ENCODE results near the gene KIF5A. TPM values are rescaled to one million over a fixed set of nuclear protein-coding genes. Genes with fewer than 3 reads are reported as not detected.

Gene KIF5A
- polyA plus RNA-seq, 3 donors = 0.01 TPM; not detected in 2

- H3K9me3 Mint-ChIP-seq = no peaks in the 10 kb centered on the region
- no peak for TF ChIP-seq CTCF (IDR thresholded peaks at IDR 0.05)
- H3K27ac Mint-ChIP-seq = peak overlapping the region in 2 of 7 donors; percentile 18 to 46
- H3K36me3 ChIP-seq (replicated peaks in 1 of 2; ENCODE audit: control insufficient read depth in 1 of 2, insufficient read depth in 2 of 2, low read length in 2 of 2) = peaks cover 74 to 93% of the 10 kb centered on the region in 2 donors
- H3K27me3 Mint-ChIP-seq (ENCODE audit: low read depth in 3 of 3) = no peaks in the 10 kb centered on the region
- no peaks in the 10 kb centered on the region for H3K4me1 Mint-ChIP-seq
- H3K4me1 ChIP-seq (ENCODE audit: control insufficient read depth in 1 of 2, insufficient read depth in 2 of 2, low read length in 2 of 2) = no peaks in the 10 kb centered on the region
- H2AFZ ChIP-seq (ENCODE audit: insufficient read depth, low read depth, low read length, poor library complexity, severe bottlenecking) = no peak overlapping the region
- H3K9me3 ChIP-seq (replicated peaks in 1 of 2; ENCODE audit: control insufficient read depth in 1 of 2, insufficient read depth in 1 of 2, low read length in 2 of 2) = no peaks in the 10 kb centered on the region
- no peak overlapping the region for H3K4me2 ChIP-seq (replicated peaks; ENCODE audit: extremely low read depth, low read length, poor library complexity, severe bottlenecking)
- H3K27me3 ChIP-seq (ENCODE audit: control insufficient read depth in 2 of 2, insufficient read depth in 2 of 2, low read length in 2 of 2) = no peaks in the 10 kb centered on the region
- no peak for DNase-seq
- peak overlapping the region in 1 of 2 donors; percentile 31 for H3K27ac ChIP-seq (ENCODE audit: low read depth in 1 of 2, low read length in 2 of 2)
- no peaks in the 10 kb centered on the region for H3K79me2 ChIP-seq (ENCODE audit: insufficient read depth, low read length)
- no peak overlapping the region for H3K4me3 Mint-ChIP-seq
- intact Hi-C loops (cut with micrococcal nuclease) = no loop called here
- H3K36me3 Mint-ChIP-seq = peaks cover 78 to 92% of the 10 kb centered on the region in 2 donors
- no peak overlapping the region for H3K9ac ChIP-seq (ENCODE audit: insufficient read depth, low read length, poor library complexity, severe bottlenecking)
- H4K20me1 ChIP-seq (ENCODE audit: insufficient read depth, low read length) = peaks cover 27% of the 10 kb centered on the region
- no peak overlapping the region for H3K4me3 ChIP-seq (replicated peaks in 1 of 3; ENCODE audit: low read depth in 2 of 3, low read length in 3 of 3)
- 93% methylated on average over 3 of the region's 5 CpGs for WGBS (ENCODE audit: insufficient coverage)
Observed at GRCh38 chr12:57534250-57534649, 15.6 kb upstream of the KIF5A start.

GRCh38 chr12:57534991-57535543, 14.8 kb upstream of the KIF5A start:
- H3K27ac ChIP-seq (ENCODE audit: low read depth in 1 of 2, low read length in 2 of 2) = no peak overlapping the region
- H3K27me3 ChIP-seq (ENCODE audit: control insufficient read depth in 2 of 2, insufficient read depth in 2 of 2, low read length in 2 of 2) = no peaks in the 10 kb centered on the region
- peaks cover 68 to 94% of the 10 kb centered on the region in 2 donors for H3K36me3 ChIP-seq (replicated peaks in 1 of 2; ENCODE audit: control insufficient read depth in 1 of 2, insufficient read depth in 2 of 2, low read length in 2 of 2)
- no peak for TF ChIP-seq CTCF (IDR thresholded peaks at IDR 0.05)
- no peaks in the 10 kb centered on the region for H3K27me3 Mint-ChIP-seq (ENCODE audit: low read depth in 3 of 3)
- no peaks in the 10 kb centered on the region for H3K4me1 Mint-ChIP-seq
- 100% methylated on average over 2 of the region's 3 CpGs for WGBS (ENCODE audit: insufficient coverage)
- no peaks in the 10 kb centered on the region for H3K79me2 ChIP-seq (ENCODE audit: insufficient read depth, low read length)
- intact Hi-C loops (cut with micrococcal nuclease) = no loop called here
- H4K20me1 ChIP-seq (ENCODE audit: insufficient read depth, low read length) = peaks cover 24% of the 10 kb centered on the region
- no peak overlapping the region for H2AFZ ChIP-seq (ENCODE audit: insufficient read depth, low read depth, low read length, poor library complexity, severe bottlenecking)
- H3K36me3 Mint-ChIP-seq = peaks cover 77 to 92% of the 10 kb centered on the region in 2 donors
- no peak overlapping the region for H3K4me2 ChIP-seq (replicated peaks; ENCODE audit: extremely low read depth, low read length, poor library complexity, severe bottlenecking)
- H3K4me1 ChIP-seq (ENCODE audit: control insufficient read depth in 1 of 2, insufficient read depth in 2 of 2, low read length in 2 of 2) = no peaks in the 10 kb centered on the region
- H3K9ac ChIP-seq (ENCODE audit: insufficient read depth, low read length, poor library complexity, severe bottlenecking) = no peak overlapping the region
- no peaks in the 10 kb centered on the region for H3K9me3 ChIP-seq (replicated peaks in 1 of 2; ENCODE audit: control insufficient read depth in 1 of 2, insufficient read depth in 1 of 2, low read length in 2 of 2)
- DNase-seq = no peak
- H3K4me3 ChIP-seq (replicated peaks in 1 of 3; ENCODE audit: low read depth in 2 of 3, low read length in 3 of 3) = no peak overlapping the region
- no peak overlapping the region for H3K27ac Mint-ChIP-seq
- no peak overlapping the region for H3K4me3 Mint-ChIP-seq
- no peaks in the 10 kb centered on the region for H3K9me3 Mint-ChIP-seq

Data from CD14-positive monocyte (primary cell).